ENCODE measurements around the gene PAQR8. TPM values are rescaled to one million over a fixed set of nuclear protein-coding genes. Genes with fewer than 3 reads are reported as not detected.

PAQR8 gene
- total and polyA plus RNA-seq, 2 of the 13 experiments (the other 11 are each of a cell fraction or from before 2014, with no cell fraction given), result 37.7 to 50.7 TPM

DNA sequence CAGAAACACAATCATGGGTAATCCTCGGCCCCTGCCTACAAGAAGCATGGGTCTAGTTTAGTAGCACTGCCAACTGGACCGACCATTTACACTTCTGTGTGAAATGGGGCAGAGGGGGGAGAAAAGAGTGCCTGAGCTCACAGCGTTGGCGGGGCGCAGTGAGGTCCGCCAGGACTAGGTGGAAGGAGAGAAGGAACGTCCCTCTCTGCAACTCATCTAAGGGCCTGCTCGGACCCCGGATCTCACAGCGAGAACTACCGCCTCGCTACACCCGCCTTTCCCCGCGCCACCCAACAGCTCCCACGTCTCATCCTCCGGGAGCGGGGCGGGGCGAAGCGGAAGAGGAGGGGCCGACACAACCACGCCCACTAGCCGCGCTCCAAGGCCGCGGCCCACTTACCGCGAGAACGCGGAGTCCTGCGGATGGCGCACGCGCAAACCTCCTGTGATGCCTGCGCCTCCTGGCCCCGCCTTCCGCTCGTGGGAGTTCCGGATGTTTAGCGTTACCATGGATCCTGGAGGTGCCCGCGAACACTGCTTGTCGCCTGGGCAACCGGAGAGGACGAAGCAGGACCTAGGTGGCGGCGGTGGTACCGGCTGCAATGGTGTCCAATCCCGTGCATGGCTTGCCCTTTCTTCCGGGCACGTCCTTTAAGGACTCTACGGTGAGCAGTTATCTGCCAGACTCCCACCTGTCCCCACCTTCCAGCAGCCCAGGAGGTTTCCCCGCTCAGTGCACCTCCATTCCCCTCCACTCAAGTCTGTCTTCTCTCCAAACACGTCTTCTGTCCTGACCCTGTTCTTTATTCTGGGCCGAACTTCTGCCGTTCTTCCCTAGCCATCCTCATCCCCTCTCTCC, 58.1 kb downstream of the PAQR8 start, which contains the start of gene EFHC1 (continued):
- TF ChIP-seq HES4 (CRISPR knock-in tag; IDR thresholded peaks at IDR 0.05; ENCODE audit: borderline replicate concordance) (no peak; the same call in 1 of the 2 replicates), GABPA (IDR thresholded peaks at IDR 0.05; ENCODE audit: low read depth, low read length) (peak; percentile 68), GABPA (CRISPR knock-in tag; IDR thresholded peaks at IDR 0.05; ENCODE audit: low read depth) (peak; percentile 93), THYN1 (CRISPR knock-in tag; IDR thresholded peaks at IDR 0.05; ENCODE audit: borderline replicate concordance, low read depth) (no peak), ZNF660 (CRISPR knock-in tag; IDR thresholded peaks at IDR 0.05; ENCODE audit: borderline replicate concordance, low read depth) (0 out of 2 replicates have a peak, but pooled peaks have one; percentile 69), KDM6A (CRISPR knock-in tag; IDR thresholded peaks at IDR 0.05; ENCODE audit: low read depth) (no peak), TMF1 (CRISPR knock-in tag; IDR thresholded peaks at IDR 0.05; ENCODE audit: low read depth) (peak; percentile 0; the same call in 1 of the 2 replicates), SP2 (CRISPR knock-in tag; IDR thresholded peaks at IDR 0.05) (peak; percentile 64), WIZ (CRISPR knock-in tag; IDR thresholded peaks at IDR 0.05) (peak; percentile 79; the same call in 1 of the 2 replicates), GABPB1 (CRISPR knock-in tag; IDR thresholded peaks at IDR 0.05) (peak; percentile 97), NR2C2 (CRISPR knock-in tag; IDR thresholded peaks at IDR 0.05; ENCODE audit: borderline replicate concordance) (peak; percentile 60; the same call in 1 of the 2 replicates), ZNF207 (IDR thresholded peaks at IDR 0.05; ENCODE audit: borderline replicate concordance) (no peak), SSRP1 (CRISPR knock-in tag; IDR thresholded peaks at IDR 0.05) (no peak; the same call in 1 of the 2 replicates), DNMT1 (CRISPR knock-in tag; IDR thresholded peaks at IDR 0.05) (no peak)
- TF ChIP-seq, protein P1, sequence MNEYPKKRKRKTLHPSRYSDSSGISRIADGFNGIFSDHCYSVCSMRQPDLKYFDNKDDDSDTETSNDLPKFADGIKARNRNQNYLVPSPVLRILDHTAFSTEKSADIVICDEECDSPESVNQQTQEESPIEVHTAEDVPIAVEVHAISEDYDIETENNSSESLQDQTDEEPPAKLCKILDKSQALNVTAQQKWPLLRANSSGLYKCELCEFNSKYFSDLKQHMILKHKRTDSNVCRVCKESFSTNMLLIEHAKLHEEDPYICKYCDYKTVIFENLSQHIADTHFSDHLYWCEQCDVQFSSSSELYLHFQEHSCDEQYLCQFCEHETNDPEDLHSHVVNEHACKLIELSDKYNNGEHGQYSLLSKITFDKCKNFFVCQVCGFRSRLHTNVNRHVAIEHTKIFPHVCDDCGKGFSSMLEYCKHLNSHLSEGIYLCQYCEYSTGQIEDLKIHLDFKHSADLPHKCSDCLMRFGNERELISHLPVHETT (CRISPR knock-in tag; conservative IDR thresholded peaks at IDR 0.05), result 0 out of 2 replicates have a peak, but pooled peaks have one; percentile 80
- TF ChIP-seq, protein P2, sequence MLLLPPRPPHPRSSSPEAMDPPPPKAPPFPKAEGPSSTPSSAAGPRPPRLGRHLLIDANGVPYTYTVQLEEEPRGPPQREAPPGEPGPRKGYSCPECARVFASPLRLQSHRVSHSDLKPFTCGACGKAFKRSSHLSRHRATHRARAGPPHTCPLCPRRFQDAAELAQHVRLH (CRISPR knock-in tag; IDR thresholded peaks at IDR 0.05; ENCODE audit: borderline replicate concordance, low read depth), result peak; percentile 95; the same call in 1 of the 2 replicates
- TF ChIP-seq, protein P3, sequence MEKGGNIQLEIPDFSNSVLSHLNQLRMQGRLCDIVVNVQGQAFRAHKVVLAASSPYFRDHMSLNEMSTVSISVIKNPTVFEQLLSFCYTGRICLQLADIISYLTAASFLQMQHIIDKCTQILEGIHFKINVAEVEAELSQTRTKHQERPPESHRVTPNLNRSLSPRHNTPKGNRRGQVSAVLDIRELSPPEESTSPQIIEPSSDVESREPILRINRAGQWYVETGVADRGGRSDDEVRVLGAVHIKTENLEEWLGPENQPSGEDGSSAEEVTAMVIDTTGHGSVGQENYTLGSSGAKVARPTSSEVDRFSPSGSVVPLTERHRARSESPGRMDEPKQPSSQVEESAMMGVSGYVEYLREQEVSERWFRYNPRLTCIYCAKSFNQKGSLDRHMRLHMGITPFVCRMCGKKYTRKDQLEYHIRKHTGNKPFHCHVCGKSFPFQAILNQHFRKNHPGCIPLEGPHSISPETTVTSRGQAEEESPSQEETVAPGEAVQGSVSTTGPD (CRISPR knock-in tag; IDR thresholded peaks at IDR 0.05), result no peak
- TF ChIP-seq, protein P4, sequence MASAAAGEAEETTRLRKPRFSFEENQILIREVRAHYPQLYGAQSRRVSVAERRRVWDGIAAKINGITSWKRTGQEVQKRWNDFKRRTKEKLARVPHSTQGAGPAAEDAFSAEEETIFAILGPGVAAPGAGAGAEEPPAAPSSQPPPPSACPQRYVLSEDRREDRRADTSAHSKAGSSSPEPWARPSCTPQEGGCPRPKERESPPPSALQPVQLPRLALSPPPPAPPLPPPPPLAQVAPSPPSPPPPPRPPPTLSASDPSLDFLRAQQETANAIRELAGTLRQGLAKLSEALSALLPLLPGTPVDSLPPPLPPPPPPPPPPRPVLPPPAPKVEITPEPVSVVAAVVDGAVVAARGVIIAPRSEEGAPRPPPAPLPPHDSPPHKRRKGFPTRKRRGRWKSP (CRISPR knock-in tag; IDR thresholded peaks at IDR 0.05), result peak; percentile 87; the same call in 1 of the 2 replicates
- TF ChIP-seq, protein P5, sequence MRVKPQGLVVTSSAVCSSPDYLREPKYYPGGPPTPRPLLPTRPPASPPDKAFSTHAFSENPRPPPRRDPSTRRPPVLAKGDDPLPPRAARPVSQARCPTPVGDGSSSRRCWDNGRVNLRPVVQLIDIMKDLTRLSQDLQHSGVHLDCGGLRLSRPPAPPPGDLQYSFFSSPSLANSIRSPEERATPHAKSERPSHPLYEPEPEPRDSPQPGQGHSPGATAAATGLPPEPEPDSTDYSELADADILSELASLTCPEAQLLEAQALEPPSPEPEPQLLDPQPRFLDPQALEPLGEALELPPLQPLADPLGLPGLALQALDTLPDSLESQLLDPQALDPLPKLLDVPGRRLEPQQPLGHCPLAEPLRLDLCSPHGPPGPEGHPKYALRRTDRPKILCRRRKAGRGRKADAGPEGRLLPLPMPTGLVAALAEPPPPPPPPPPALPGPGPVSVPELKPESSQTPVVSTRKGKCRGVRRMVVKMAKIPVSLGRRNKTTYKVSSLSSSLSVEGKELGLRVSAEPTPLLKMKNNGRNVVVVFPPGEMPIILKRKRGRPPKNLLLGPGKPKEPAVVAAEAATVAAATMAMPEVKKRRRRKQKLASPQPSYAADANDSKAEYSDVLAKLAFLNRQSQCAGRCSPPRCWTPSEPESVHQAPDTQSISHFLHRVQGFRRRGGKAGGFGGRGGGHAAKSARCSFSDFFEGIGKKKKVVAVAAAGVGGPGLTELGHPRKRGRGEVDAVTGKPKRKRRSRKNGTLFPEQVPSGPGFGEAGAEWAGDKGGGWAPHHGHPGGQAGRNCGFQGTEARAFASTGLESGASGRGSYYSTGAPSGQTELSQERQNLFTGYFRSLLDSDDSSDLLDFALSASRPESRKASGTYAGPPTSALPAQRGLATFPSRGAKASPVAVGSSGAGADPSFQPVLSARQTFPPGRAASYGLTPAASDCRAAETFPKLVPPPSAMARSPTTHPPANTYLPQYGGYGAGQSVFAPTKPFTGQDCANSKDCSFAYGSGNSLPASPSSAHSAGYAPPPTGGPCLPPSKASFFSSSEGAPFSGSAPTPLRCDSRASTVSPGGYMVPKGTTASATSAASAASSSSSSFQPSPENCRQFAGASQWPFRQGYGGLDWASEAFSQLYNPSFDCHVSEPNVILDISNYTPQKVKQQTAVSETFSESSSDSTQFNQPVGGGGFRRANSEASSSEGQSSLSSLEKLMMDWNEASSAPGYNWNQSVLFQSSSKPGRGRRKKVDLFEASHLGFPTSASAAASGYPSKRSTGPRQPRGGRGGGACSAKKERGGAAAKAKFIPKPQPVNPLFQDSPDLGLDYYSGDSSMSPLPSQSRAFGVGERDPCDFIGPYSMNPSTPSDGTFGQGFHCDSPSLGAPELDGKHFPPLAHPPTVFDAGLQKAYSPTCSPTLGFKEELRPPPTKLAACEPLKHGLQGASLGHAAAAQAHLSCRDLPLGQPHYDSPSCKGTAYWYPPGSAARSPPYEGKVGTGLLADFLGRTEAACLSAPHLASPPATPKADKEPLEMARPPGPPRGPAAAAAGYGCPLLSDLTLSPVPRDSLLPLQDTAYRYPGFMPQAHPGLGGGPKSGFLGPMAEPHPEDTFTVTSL (CRISPR knock-in tag; IDR thresholded peaks at IDR 0.05; ENCODE audit: borderline replicate concordance), result peak; percentile 45; the same call in 1 of the 2 replicates
